Colonic mucosa (tissue), 4 donors: ENCODE measurements around the gene CD8B2. TPM values are rescaled to one million over a fixed set of nuclear protein-coding genes. Genes with fewer than 3 reads are reported as not detected.

Experiments used
- DNase-seq: peaks from one replicate; pipeline ENCODE4 v3.0.0-alpha.2; 2020
- H3K27ac ChIP-seq: fragments of 200-600 bp; one replicate; pipeline ENCODE4 v1.8.0; 2021
- H3K27me3 ChIP-seq: fragments of 200-600 bp; one replicate; pipeline ENCODE4 v1.8.0; 2021
- H3K36me3 ChIP-seq: fragments of 200-600 bp; one replicate; pipeline ENCODE4 v1.8.0; 2021
- H3K4me1 ChIP-seq: fragments of 200-600 bp; one replicate; pipeline ENCODE4 v1.8.0; 2021; ENCODE audit warnings: mild to moderate bottlenecking
- H3K4me3 ChIP-seq: fragments of 200-600 bp; one replicate; pipeline ENCODE4 v1.8.0; 2021
- H3K9ac ChIP-seq, 2 donors: one replicate each; pipeline ENCODE4 v1.7.0; 2013; ENCODE audit warnings: control low read depth in 2 of 2, low read depth in 2 of 2, low read length in 2 of 2
- H3K9me3 ChIP-seq: fragments of 200-600 bp; one replicate; pipeline ENCODE4 v1.8.0; 2021
- intact Hi-C: fragments of 100-400 bp; cut with DNase I; formaldehyde crosslinking; loops from one replicate; pipeline ENCODE4 v1.14.1; 2022
- total RNA-seq, 2 donors: library from RNA; stranded (reverse); fragmentation: NEBNext Ultra II Directional in 1 of 2; extraction: Animal tissue kit (Norgen Biotek cat#: 25700) in 1 of 2; gene quantifications; one replicate each; pipeline ENCODE4 v1.2.1, GENCODE V29; 2021
- TF ChIP-seq, protein P1 (sequence below): fragments of 200-600 bp; IDR thresholded peaks from one replicate; pipeline ENCODE4 v1.8.0; 2022; ENCODE audit warnings: antibody characterized with exemption, mild to moderate bottlenecking
- donor health status: healthy.
- donor health status: DM: no; HTN: no; CAD: no.
- donor health status: DM: no; HTN: no; CAD: no.

CD8B2 gene
- total RNA-seq, 2 donors from 2014 or later: 0.22 TPM; not detected in 1

DNA sequence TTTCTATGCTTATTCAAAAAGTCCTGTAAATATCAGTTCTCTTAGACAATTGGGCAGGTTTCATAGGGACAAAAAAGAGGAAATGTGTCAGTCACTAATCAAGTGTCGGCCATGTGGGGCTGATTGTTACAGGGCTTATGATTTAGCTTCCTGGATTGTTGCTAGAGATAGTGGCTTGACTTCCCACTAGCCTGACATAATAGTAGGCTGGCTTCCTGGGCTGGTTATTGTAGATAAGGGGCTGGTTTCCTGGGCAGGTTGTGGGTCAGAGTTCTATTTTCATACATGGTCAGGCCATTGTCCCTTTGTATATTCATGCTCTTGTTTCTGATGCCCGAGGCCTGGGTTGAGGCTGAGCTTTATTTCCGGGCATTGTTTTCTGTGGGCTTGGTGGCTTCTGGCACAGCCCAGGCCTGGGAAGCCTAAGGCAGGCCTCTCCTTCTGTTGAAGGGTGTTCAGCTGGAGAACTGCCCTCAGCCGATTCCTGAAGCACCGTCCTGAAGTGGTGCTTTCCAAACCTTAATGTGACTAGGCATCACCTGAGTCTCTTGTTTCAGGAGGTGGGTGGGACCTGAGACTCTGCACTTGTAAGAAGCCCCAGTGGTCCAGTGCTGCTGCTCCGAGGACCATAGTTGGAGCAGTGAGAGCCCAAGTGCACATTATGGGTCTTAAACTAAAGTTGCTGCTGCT lies 37.0 kb downstream of the CD8B2 start:
- Histone ChIP-seq H3K27ac (no peak overlapping the region), H3K9me3 (no peaks in the 10 kb centered on the region), H3K9ac (no peak overlapping the region), H3K4me3 (no peak overlapping the region), H3K4me1 (no peaks in the 10 kb centered on the region), H3K27me3 (no peaks in the 10 kb centered on the region), H3K36me3 (no peaks in the 10 kb centered on the region)
- intact Hi-C loops: no loop called here
- no peak for DNase-seq
- TF ChIP-seq, protein P1, sequence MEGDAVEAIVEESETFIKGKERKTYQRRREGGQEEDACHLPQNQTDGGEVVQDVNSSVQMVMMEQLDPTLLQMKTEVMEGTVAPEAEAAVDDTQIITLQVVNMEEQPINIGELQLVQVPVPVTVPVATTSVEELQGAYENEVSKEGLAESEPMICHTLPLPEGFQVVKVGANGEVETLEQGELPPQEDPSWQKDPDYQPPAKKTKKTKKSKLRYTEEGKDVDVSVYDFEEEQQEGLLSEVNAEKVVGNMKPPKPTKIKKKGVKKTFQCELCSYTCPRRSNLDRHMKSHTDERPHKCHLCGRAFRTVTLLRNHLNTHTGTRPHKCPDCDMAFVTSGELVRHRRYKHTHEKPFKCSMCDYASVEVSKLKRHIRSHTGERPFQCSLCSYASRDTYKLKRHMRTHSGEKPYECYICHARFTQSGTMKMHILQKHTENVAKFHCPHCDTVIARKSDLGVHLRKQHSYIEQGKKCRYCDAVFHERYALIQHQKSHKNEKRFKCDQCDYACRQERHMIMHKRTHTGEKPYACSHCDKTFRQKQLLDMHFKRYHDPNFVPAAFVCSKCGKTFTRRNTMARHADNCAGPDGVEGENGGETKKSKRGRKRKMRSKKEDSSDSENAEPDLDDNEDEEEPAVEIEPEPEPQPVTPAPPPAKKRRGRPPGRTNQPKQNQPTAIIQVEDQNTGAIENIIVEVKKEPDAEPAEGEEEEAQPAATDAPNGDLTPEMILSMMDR: no peak

DNA sequence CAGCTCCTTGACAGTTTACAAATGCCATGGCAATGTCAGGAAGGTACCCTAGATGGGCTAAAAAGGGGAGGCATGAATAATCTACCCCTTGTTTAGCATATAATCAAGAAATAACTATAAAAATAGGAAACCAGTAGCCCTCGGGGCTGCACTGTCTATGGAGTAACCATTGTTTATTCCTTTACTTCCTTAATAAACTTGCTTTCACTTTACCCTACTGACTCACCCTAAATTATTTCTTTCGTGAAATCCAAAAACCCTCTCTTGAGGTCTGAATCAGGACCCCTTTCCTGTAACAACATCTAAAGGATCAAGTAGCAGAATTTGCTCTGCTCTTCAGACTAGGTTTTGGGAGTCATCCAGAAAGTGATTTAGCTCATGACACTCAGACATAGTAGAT lies 43.7 kb downstream of the CD8B2 start:
- no peak overlapping the region for H3K9ac ChIP-seq
- H3K27ac ChIP-seq: no peak overlapping the region
- H3K4me3 ChIP-seq: no peak overlapping the region
- H3K4me1 ChIP-seq: no peaks in the 10 kb centered on the region
- H3K9me3 ChIP-seq: no peaks in the 10 kb centered on the region
- no peaks in the 10 kb centered on the region for H3K27me3 ChIP-seq
- H3K36me3 ChIP-seq: no peaks in the 10 kb centered on the region
- no peak for DNase-seq
- intact Hi-C loops: no loop called here
- TF ChIP-seq, protein P1: no peak

DNA sequence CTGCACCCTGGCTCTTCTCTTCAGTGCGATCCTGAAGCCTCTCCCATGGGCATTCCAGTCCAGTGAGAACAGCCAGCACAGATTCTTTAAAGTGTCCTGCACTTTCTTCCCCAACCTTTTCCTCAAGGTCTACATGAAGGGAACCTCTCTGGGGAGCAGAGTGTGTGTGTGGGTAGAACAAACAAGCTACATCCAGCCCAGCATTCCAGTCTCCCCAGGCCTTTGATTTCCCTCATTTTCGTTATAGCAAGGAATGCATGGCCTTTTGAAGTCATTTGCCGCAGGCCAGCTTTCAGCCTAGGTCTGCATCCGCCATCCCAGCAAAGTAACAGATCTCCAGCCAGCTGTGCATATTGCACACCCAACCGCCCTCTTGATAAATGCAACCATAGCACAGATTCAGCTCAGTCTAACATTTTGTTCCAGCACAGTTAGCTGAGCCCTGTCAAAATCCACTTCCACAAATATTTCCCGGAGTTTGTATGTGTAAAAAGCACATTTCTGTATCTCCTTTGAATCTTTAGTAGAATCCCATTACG lies 44.6 kb downstream of the CD8B2 start:
- Histone ChIP-seq H3K9me3 (no peaks in the 10 kb centered on the region), H3K27me3 (no peaks in the 10 kb centered on the region), H3K36me3 (no peaks in the 10 kb centered on the region), H3K9ac (no peak overlapping the region), H3K27ac (no peak overlapping the region), H3K4me3 (no peak overlapping the region), H3K4me1 (no peaks in the 10 kb centered on the region)
- TF ChIP-seq, protein P1: no peak
- intact Hi-C loops: no loop called here
- no peak for DNase-seq

DNA sequence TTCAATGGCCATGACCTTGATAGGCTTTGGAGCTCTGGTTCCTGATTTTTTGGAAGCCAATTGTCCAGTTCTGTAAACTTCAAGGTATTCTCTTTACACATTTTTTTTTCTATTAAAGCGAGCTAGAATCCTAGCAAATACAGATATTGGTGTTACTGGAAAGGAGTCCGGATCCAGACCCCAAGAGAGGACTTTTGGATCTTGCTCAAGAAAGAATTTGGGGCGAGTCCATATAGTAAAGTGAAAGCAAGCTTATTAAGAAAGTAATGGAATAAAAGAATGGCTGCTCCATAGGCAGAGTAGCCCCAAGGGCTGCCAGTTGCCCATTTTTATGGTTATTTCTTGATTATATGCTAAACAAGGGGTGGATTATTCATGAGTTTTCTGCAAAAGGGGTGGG lies 45.1 kb downstream of the CD8B2 start:
- Histone ChIP-seq H3K36me3 (no peaks in the 10 kb centered on the region), H3K4me1 (no peaks in the 10 kb centered on the region), H3K9me3 (no peaks in the 10 kb centered on the region), H3K27me3 (no peaks in the 10 kb centered on the region), H3K4me3 (no peak overlapping the region), H3K9ac (no peak overlapping the region), H3K27ac (no peak overlapping the region)
- TF ChIP-seq, protein P1: no peak
- DNase-seq: no peak
- intact Hi-C loops: no loop called here

DNA sequence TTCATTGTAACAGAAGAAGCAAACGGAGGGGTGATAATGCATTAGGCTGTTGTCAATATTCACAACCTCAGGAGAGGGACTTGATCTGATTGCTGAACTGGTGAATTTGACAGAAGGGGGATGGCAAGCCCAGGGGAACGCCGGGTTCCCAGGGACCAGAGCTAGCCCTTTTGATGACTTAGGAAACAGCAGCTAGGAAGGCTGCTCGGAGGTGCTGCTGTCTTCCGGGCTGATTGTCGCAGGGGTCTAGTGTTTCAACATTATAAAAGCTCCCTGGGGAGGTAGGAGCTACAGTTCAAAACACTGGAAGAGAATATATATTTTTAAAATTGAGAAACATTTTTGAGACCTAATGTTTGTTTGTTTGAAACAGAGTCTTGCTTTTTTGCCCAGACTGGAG lies 47.3 kb downstream of the CD8B2 start:
- no peak overlapping the region for H3K27ac ChIP-seq
- no peak overlapping the region for H3K4me3 ChIP-seq
- no peaks in the 10 kb centered on the region for H3K4me1 ChIP-seq
- intact Hi-C loops: no loop called here
- TF ChIP-seq, protein P1: no peak
- DNase-seq: no peak
- no peaks in the 10 kb centered on the region for H3K27me3 ChIP-seq
- no peak overlapping the region for H3K9ac ChIP-seq
- H3K36me3 ChIP-seq: no peaks in the 10 kb centered on the region
- no peaks in the 10 kb centered on the region for H3K9me3 ChIP-seq
